Osteoblast (primary cell): ENCODE data around the gene ATG4B. TPM values are rescaled to one million over a fixed set of nuclear protein-coding genes. Genes with fewer than 3 reads are reported as not detected.

ENCODE experiments used
- DNase-seq: peaks from one replicate; pipeline ENCODE4 v3.0.0; 2011; ENCODE audit warnings: low spot score, mixed read lengths; ENCODE audit not compliant: insufficient read length; ENCODE audit errors: missing footprints
- H2AFZ ChIP-seq: 2 replicates; pipeline ENCODE4 v1.6.0; 2011; ENCODE audit warnings: mild to moderate bottlenecking, low read length
- H3K27ac ChIP-seq: 2 replicates; pipeline ENCODE4 v1.5.1; 2011; ENCODE audit warnings: mild to moderate bottlenecking, low read depth, low read length, moderate library complexity
- H3K27me3 ChIP-seq: 2 replicates; pipeline ENCODE4 v1.6.0; 2012; ENCODE audit warnings: mild to moderate bottlenecking, control low read depth, inconsistent platforms, low read length, moderate library complexity; ENCODE audit not compliant: insufficient read depth
- H3K36me3 ChIP-seq: 2 replicates; pipeline ENCODE4 v1.5.1; 2011; ENCODE audit warnings: mild to moderate bottlenecking, low read length, control low read depth, moderate library complexity; ENCODE audit not compliant: insufficient read depth
- H3K4me1 ChIP-seq: 2 replicates; pipeline ENCODE4 v1.5.1; 2011; ENCODE audit warnings: mild to moderate bottlenecking, low read length, control low read depth, moderate library complexity; ENCODE audit not compliant: insufficient read depth
- H3K4me2 ChIP-seq: 2 replicates; pipeline ENCODE4 v1.6.0; 2011; ENCODE audit warnings: mild to moderate bottlenecking, low read length; ENCODE audit not compliant: insufficient read depth
- H3K4me3 ChIP-seq: fragments of 200-600 bp; sonication (generic); 3 replicates; pipeline ENCODE4 v1.5.1; 2012; ENCODE audit warnings: mild to moderate bottlenecking, low read length, inconsistent platforms; ENCODE audit not compliant: insufficient read depth
- H3K79me2 ChIP-seq: 2 replicates; pipeline ENCODE4 v1.6.0; 2012; ENCODE audit warnings: mild to moderate bottlenecking, low read length, control low read depth, inconsistent platforms; ENCODE audit not compliant: insufficient read depth
- H3K9me3 ChIP-seq: 2 replicates; pipeline ENCODE4 v1.5.1; 2011; ENCODE audit warnings: low read depth, low read length, control low read depth
- H4K20me1 ChIP-seq: 2 replicates; pipeline ENCODE4 v1.6.0; 2012; ENCODE audit warnings: mild to moderate bottlenecking, low read length, control low read depth; ENCODE audit not compliant: insufficient read depth
- total RNA-seq: library from RNA; depleted of rRNA; stranded (reverse); fragments of >200 nt; gene quantifications from 2 replicates; pipeline ENCODE4 v1.2.3, GENCODE V29; 2012
- TF ChIP-seq, protein P1 (sequence below): IDR thresholded peaks from 2 replicates; pipeline ENCODE4 v1.5.1; 2011; ENCODE audit warnings: mild to moderate bottlenecking, low read depth, low read length, moderate library complexity; ENCODE audit errors: extremely low read depth

Gene ATG4B
- total RNA-seq, 1 donor, result 42.7 TPM

DNA sequence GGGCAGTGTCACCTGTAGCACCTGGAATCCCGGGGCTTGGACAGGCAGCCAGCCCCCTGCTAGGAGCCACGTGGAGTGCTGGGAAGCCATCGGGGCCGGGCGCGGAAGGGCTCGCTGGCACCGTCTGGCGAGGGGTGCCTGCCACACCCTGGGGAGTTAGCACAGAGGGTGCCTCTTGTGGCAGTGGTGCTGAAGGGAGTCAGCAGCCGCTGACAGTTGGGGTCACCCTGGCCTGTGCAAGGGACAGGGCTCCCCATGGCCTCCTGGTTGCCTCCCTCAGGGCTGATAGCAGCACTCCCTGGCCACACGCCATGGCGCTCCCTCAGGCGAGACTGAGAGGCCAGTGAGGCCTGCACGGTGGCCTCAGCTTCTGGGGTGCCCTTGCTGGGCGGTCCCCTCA is 83.1 kb downstream of the ATG4B start:
- Histone ChIP-seq H3K4me1 (no peaks in the 10 kb centered on the region), H3K9me3 (peaks cover 6% of the 10 kb centered on the region), H3K4me2 (no peak overlapping the region), H4K20me1 (no peaks in the 10 kb centered on the region), H3K27ac (no peak overlapping the region), H3K79me2 (no peaks in the 10 kb centered on the region), H3K27me3 (no peaks in the 10 kb centered on the region), H3K36me3 (peaks cover 41% of the 10 kb centered on the region), H3K4me3 (no peak overlapping the region), H2AFZ (no peak overlapping the region)
- TF ChIP-seq, protein P1, sequence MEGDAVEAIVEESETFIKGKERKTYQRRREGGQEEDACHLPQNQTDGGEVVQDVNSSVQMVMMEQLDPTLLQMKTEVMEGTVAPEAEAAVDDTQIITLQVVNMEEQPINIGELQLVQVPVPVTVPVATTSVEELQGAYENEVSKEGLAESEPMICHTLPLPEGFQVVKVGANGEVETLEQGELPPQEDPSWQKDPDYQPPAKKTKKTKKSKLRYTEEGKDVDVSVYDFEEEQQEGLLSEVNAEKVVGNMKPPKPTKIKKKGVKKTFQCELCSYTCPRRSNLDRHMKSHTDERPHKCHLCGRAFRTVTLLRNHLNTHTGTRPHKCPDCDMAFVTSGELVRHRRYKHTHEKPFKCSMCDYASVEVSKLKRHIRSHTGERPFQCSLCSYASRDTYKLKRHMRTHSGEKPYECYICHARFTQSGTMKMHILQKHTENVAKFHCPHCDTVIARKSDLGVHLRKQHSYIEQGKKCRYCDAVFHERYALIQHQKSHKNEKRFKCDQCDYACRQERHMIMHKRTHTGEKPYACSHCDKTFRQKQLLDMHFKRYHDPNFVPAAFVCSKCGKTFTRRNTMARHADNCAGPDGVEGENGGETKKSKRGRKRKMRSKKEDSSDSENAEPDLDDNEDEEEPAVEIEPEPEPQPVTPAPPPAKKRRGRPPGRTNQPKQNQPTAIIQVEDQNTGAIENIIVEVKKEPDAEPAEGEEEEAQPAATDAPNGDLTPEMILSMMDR, result no peak
- DNase-seq, result peak; percentile 81

DNA sequence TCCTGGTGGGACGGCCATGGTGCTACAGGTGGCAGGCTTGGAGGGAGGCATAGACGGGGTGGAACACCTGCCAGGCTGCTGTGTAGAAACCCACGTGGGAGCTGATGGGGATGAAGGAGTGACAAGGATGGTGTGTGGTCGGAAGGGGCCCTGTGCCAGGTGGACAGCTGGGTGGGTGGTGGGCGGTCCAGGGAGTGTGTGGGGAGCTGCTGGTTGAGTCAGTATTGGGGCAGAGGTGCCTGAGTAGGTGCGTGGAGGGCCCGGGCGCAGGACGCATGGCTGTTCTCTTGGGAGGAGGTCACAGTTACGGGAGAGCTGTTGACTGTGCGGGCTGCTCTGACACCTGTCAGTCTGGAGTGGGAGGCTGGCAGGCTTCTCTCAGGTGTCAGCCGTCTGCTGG is 84.4 kb downstream of the ATG4B start:
- peaks cover 41% of the 10 kb centered on the region for H3K36me3 ChIP-seq
- H3K9me3 ChIP-seq, result peaks cover 6% of the 10 kb centered on the region
- H3K27ac ChIP-seq, result no peak overlapping the region
- no peak overlapping the region for H3K4me2 ChIP-seq
- no peak overlapping the region for H3K4me3 ChIP-seq
- TF ChIP-seq, protein P1, result no peak
- peak; percentile 56 for DNase-seq
- H3K79me2 ChIP-seq, result no peaks in the 10 kb centered on the region
- H2AFZ ChIP-seq, result no peak overlapping the region
- no peaks in the 10 kb centered on the region for H3K27me3 ChIP-seq
- no peaks in the 10 kb centered on the region for H4K20me1 ChIP-seq
- no peaks in the 10 kb centered on the region for H3K4me1 ChIP-seq

DNA sequence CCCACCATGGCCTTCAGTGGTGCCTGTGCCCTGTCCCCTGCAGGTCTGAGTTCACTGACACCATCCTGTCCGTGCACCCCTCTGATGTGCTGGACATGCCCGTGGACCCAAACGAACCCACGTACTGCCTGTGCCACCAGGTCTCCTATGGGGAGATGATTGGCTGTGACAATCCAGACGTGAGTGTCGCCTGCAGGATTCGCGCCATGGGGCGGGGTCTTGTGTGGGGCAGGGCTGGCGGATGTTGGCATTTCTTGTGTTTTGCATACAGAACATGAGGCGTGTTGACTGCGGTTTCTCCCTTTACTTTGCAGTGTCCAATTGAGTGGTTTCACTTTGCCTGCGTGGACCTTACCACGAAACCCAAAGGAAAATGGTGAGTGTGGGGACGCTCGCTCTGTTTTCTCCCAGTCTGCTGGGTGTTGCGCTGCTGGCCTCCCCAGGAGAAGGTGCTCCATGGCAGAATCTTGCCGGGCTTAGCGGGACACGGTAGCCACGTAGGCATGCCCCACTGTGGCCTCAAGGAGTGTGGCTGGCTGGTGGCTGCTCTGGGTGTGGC is 85.5 kb downstream of the ATG4B start:
- no peaks in the 10 kb centered on the region for H3K4me1 ChIP-seq
- no peaks in the 10 kb centered on the region for H4K20me1 ChIP-seq
- no peak overlapping the region for H3K4me3 ChIP-seq
- H3K27me3 ChIP-seq, result no peaks in the 10 kb centered on the region
- no peak overlapping the region for H3K27ac ChIP-seq
- no peak overlapping the region for H2AFZ ChIP-seq
- peaks cover 6% of the 10 kb centered on the region for H3K9me3 ChIP-seq
- peaks cover 41% of the 10 kb centered on the region for H3K36me3 ChIP-seq
- no peaks in the 10 kb centered on the region for H3K79me2 ChIP-seq
- DNase-seq, result peak; percentile 54
- TF ChIP-seq, protein P1, result no peak
- no peak overlapping the region for H3K4me2 ChIP-seq

Other genes with a start within 250 kb of the ATG4B start
- 189 and 227 TPM in 2 replicates for gene STK25, start 129.1 kb upstream of the ATG4B start, total RNA-seq
- gene BOK, start 78.9 kb upstream of the ATG4B start, total RNA-seq, result 33.3 and 41.3 TPM in 2 replicates
- gene THAP4, start 535 bp upstream of the ATG4B start, total RNA-seq, result 43.3 and 43.4 TPM in 2 replicates
- gene DTYMK, start 49.1 kb downstream of the ATG4B start, total RNA-seq, result 12.7 and 14.1 TPM in 2 replicates
- 16.6 and 18.6 TPM in 2 replicates for gene ING5, start 64.3 kb downstream of the ATG4B start, total RNA-seq
- 14.1 and 15.6 TPM in 2 replicates for gene D2HGDH, start 96.9 kb downstream of the ATG4B start, total RNA-seq
- 0.29 and 0.36 TPM in 2 replicates for gene GAL3ST2, start 139.1 kb downstream of the ATG4B start, total RNA-seq
- not detected in 2 replicates for gene NEU4, start 171.5 kb downstream of the ATG4B start, total RNA-seq
- gene PDCD1, start 221.2 kb downstream of the ATG4B start, total RNA-seq, result not detected in 2 replicates
- gene RTP5, start 232.0 kb downstream of the ATG4B start, total RNA-seq, result not detected in 2 replicates